A549 (cell line): ENCODE results near the gene DIP2C.

Source experiments
- EP300 ChIP-seq, 2 experiments: fragments of >200 bp; sonication (Bioruptor Twin); formaldehyde crosslinking; IDR thresholded peaks; 2 replicates in 1 of 2; 3 replicates in 1 of 2; pipeline ENCODE4 v1.6.1; 2016 to 2017
- JUNB ChIP-seq: fragments of >200 bp; sonication (Bioruptor Twin); formaldehyde crosslinking; IDR thresholded peaks from 2 replicates; pipeline ENCODE4 v1.6.1; 2016
- KDM5A ChIP-seq: fragments of 200-600 bp; sonication (generic); IDR thresholded peaks from 2 replicates; pipeline ENCODE4 v1.6.1; 2016; ENCODE audit warnings: antibody characterized with exemption, mild to moderate bottlenecking
- MAFK ChIP-seq: fragments of 450-650 bp; IDR thresholded peaks from 2 replicates; pipeline ENCODE4 v1.6.1; 2014; ENCODE audit not compliant: partially characterized antibody
- PHF8 ChIP-seq: fragments of 200-600 bp; sonication (generic); IDR thresholded peaks from 2 replicates; pipeline ENCODE4 v1.6.1; 2016; ENCODE audit warnings: low read depth, mild to moderate bottlenecking, antibody characterized with exemption, moderate library complexity, borderline replicate concordance
- POLR2A ChIP-seq: IDR thresholded peaks from 2 replicates; pipeline ENCODE4 v1.6.1; 2012; ENCODE audit warnings: mild to moderate bottlenecking, low read length
- RAD21 ChIP-seq, 2 experiments: fragments of >200 bp in 1 of 2; sonication (Bioruptor Twin) in 1 of 2; formaldehyde crosslinking in 1 of 2; IDR thresholded peaks in 1 of 2; conservative IDR thresholded peaks in 1 of 2; 2 replicates in 1 of 2; 3 replicates in 1 of 2; pipeline ENCODE4 v1.6.1; 2012 to 2018; ENCODE audit warnings: inconsistent platforms in 1 of 2
- RCOR1 ChIP-seq: fragments of 150-350 bp; IDR thresholded peaks from 2 replicates; pipeline ENCODE4 v1.6.1; 2014; ENCODE audit warnings: antibody characterized with exemption, low read length, low read depth
- RNF2 ChIP-seq: fragments of 200-600 bp; sonication (generic); IDR thresholded peaks from 2 replicates; pipeline ENCODE4 v1.6.1; 2016; ENCODE audit warnings: low read depth, mild to moderate bottlenecking, antibody characterized with exemption, moderate library complexity, borderline replicate concordance
- TF ChIP-seq, protein P1 (sequence below): fragments of >200 bp; sonication (Bioruptor Twin); formaldehyde crosslinking; IDR thresholded peaks from 3 replicates; pipeline ENCODE4 v1.5.1; 2016
- TF ChIP-seq, protein P2 (sequence below): IDR thresholded peaks from 2 replicates; pipeline ENCODE4 v1.6.1; 2012; ENCODE audit warnings: low read depth, borderline replicate concordance
- TF ChIP-seq, protein P3 (sequence below): fragments of 450-650 bp; IDR thresholded peaks from 2 replicates; pipeline ENCODE4 v1.6.1; 2014; ENCODE audit warnings: antibody characterized with exemption

DNA sequence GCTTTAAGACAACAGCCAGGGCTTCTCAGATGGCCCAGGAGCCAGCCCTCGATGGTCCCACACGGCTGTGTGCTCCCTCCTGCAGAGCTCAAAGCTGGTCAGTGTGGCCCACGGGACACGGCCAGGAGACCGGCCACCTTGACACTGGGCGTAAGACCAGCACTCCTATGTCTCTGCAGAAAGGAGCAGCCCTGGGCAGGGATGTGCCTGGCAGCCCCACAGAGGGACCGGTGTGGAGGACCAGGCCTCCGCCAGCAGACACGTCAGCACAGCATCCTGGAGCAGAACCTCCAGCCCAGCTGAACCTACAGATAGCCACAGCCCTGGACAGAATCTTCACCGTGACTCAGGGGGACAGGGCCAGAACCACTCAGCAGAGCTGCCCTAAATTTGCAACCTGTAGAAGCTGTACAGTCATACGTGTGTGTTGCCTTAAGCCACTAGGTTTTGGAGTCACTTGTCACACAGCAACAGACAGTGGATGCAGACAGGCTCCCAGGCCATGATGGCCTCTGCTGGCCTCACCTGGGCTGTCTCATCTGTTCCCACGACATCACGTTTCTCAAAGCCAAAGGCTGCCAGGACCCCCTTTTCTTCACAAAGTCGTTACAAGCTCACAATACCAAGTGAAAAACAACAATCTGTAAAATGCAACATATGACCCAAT, 132.4 kb downstream of the DIP2C start:
- TF ChIP-seq, protein P1, sequence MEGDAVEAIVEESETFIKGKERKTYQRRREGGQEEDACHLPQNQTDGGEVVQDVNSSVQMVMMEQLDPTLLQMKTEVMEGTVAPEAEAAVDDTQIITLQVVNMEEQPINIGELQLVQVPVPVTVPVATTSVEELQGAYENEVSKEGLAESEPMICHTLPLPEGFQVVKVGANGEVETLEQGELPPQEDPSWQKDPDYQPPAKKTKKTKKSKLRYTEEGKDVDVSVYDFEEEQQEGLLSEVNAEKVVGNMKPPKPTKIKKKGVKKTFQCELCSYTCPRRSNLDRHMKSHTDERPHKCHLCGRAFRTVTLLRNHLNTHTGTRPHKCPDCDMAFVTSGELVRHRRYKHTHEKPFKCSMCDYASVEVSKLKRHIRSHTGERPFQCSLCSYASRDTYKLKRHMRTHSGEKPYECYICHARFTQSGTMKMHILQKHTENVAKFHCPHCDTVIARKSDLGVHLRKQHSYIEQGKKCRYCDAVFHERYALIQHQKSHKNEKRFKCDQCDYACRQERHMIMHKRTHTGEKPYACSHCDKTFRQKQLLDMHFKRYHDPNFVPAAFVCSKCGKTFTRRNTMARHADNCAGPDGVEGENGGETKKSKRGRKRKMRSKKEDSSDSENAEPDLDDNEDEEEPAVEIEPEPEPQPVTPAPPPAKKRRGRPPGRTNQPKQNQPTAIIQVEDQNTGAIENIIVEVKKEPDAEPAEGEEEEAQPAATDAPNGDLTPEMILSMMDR = no peak
- no peak for TF ChIP-seq POLR2A
- TF ChIP-seq, protein P2, sequence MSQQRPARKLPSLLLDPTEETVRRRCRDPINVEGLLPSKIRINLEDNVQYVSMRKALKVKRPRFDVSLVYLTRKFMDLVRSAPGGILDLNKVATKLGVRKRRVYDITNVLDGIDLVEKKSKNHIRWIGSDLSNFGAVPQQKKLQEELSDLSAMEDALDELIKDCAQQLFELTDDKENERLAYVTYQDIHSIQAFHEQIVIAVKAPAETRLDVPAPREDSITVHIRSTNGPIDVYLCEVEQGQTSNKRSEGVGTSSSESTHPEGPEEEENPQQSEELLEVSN = no peak
- no peak for TF ChIP-seq JUNB
- TF ChIP-seq PHF8 = no peak
- no peak for TF ChIP-seq KDM5A
- TF ChIP-seq, protein P3, sequence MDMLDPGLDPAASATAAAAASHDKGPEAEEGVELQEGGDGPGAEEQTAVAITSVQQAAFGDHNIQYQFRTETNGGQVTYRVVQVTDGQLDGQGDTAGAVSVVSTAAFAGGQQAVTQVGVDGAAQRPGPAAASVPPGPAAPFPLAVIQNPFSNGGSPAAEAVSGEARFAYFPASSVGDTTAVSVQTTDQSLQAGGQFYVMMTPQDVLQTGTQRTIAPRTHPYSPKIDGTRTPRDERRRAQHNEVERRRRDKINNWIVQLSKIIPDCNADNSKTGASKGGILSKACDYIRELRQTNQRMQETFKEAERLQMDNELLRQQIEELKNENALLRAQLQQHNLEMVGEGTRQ = no peak
- TF ChIP-seq RCOR1 = no peak
- no peak for TF ChIP-seq RNF2
- TF ChIP-seq RAD21 (conservative IDR thresholded peaks at IDR 0.05 in 1 of 2, IDR thresholded peaks at IDR 0.05 in 1 of 2) = no peak
- TF ChIP-seq MAFK = no peak
- TF ChIP-seq EP300 (IDR thresholded peaks at IDR 0.05) = no peak
